ENCODE data around the gene MACROH2A2. TPM values are rescaled to one million over a fixed set of nuclear protein-coding genes. Genes with fewer than 3 reads are reported as not detected.

Gene MACROH2A2
- total and polyA plus RNA-seq, 2 of the 13 experiments (the other 11 are each of a cell fraction or from before 2014, with no cell fraction given) = 9.8 to 43.1 TPM

- TF ChIP-seq, protein P1, sequence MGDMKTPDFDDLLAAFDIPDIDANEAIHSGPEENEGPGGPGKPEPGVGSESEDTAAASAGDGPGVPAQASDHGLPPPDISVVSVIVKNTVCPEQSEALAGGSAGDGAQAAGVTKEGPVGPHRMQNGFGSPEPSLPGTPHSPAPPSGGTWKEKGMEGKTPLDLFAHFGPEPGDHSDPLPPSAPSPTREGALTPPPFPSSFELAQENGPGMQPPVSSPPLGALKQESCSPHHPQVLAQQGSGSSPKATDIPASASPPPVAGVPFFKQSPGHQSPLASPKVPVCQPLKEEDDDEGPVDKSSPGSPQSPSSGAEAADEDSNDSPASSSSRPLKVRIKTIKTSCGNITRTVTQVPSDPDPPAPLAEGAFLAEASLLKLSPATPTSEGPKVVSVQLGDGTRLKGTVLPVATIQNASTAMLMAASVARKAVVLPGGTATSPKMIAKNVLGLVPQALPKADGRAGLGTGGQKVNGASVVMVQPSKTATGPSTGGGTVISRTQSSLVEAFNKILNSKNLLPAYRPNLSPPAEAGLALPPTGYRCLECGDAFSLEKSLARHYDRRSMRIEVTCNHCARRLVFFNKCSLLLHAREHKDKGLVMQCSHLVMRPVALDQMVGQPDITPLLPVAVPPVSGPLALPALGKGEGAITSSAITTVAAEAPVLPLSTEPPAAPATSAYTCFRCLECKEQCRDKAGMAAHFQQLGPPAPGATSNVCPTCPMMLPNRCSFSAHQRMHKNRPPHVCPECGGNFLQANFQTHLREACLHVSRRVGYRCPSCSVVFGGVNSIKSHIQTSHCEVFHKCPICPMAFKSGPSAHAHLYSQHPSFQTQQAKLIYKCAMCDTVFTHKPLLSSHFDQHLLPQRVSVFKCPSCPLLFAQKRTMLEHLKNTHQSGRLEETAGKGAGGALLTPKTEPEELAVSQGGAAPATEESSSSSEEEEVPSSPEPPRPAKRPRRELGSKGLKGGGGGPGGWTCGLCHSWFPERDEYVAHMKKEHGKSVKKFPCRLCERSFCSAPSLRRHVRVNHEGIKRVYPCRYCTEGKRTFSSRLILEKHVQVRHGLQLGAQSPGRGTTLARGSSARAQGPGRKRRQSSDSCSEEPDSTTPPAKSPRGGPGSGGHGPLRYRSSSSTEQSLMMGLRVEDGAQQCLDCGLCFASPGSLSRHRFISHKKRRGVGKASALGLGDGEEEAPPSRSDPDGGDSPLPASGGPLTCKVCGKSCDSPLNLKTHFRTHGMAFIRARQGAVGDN (CRISPR knock-in tag; IDR thresholded peaks at IDR 0.05) = peak; percentile 15; the same call in 1 of the 2 replicates
Measured at GRCh38 chr10:70139151-70139996, 86.7 kb downstream of the MACROH2A2 start (continued).

GRCh38 chr10:70139997-70140250, 87.3 kb downstream of the MACROH2A2 start:
- no peaks in the 10 kb centered on the region for H3K9me3 ChIP-seq (ENCODE audit: low read length)
- no peak overlapping the region for H3K4me2 ChIP-seq (ENCODE audit: low read depth, low read length)
- H3K79me2 ChIP-seq (ENCODE audit: insufficient read depth, low read length) = peaks cover 4% of the 10 kb centered on the region
- no peaks in the 10 kb centered on the region for H4K20me1 ChIP-seq (ENCODE audit: insufficient read depth, low read length)
- H3K27me3 ChIP-seq (ENCODE audit: control insufficient read depth in 1 of 2, insufficient read depth in 2 of 2, low read length in 2 of 2) = no peaks in the 10 kb centered on the region
- H2AFZ ChIP-seq (ENCODE audit: low read length) = no peak overlapping the region
- peak; percentile 11 for TF ChIP-seq AGO2 (optimal IDR thresholded peaks at IDR 0.05; ENCODE audit: low read depth, low read length)
- TF ChIP-seq ZNF605 (CRISPR knock-in tag; IDR thresholded peaks at IDR 0.05) = no peak
- WGBS (ENCODE audit: low lambda C conversion rate) = 97% methylated on average over 4 of the region's 6 CpGs
- H3K9ac ChIP-seq (ENCODE audit: insufficient read depth, low read depth, low read length) = no peak overlapping the region
- no peaks in the 10 kb centered on the region for H3K36me3 ChIP-seq (replicated peaks in 1 of 2; ENCODE audit: control insufficient read depth in 1 of 2, insufficient read depth in 2 of 2, low read length in 2 of 2)
- H3K27ac ChIP-seq (ENCODE audit: extremely low read length, insufficient read depth, low read length) = no peak overlapping the region
- ATAC-seq = no peak
- BruUV-seq (replicated peaks) = no TSS peak
- DNase-seq (ENCODE audit: low spot score) = no peak
- no peak for FAIRE-seq
- H3K4me3 ChIP-seq (replicated peaks in 1 of 3; ENCODE audit: insufficient read depth in 1 of 3, low read depth in 2 of 3, low read length in 3 of 3) = no peak overlapping the region
- CTCF ChIA-PET (ENCODE audit: low intra/inter-chr PET ratio, low total read pairs) = no interaction called here
- in situ Hi-C loops (cut with HindIII; ENCODE audit: extremely low pct_ligation_motif_present, low pct_unique_long_range_greater_than_20kb) = no loop called here
- peaks cover 22% of the 10 kb centered on the region for H3K4me1 ChIP-seq (ENCODE audit: insufficient read depth, low read length)
- intact Hi-C loops (cut with micrococcal nuclease; ENCODE audit: unreplicated experiment) = no loop called here
- POLR2A ChIA-PET = no interaction called here
